Erythroblast (primary cell): ENCODE results near the gene GPR176.

ENCODE experiments used
- GATA1 ChIP-seq: IDR thresholded peaks from 2 replicates; pipeline ENCODE4 v1.6.1; 2011; ENCODE audit warnings: low read depth, mild to moderate bottlenecking, control low read depth, low read length, moderate library complexity
- POLR2A ChIP-seq: IDR thresholded peaks from 2 replicates; pipeline ENCODE4 v1.6.1; 2011; ENCODE audit warnings: mild to moderate bottlenecking, low read length

DNA sequence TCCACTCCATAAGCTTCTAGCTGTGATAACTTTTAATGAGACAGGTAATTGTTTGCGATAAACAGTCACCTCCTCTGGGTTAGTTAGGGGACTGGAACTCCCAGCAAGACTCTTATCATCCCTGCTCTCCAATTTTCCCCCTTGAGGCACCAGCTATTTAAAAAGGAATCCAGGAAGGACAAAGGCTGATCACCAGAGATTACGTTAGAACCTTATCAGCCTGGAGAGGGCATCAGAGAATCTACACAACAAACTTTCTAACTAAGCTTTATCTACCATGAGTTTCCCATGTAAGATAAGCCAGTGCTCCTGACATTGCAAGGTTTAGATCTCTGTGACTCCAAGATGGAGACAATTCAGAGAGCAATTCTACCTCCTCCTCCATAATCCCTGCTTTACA lies 31.3 kb downstream of the GPR176 start:
- TF ChIP-seq POLR2A (no peak), GATA1 (no peak)
